IMR-90 (cell line): Measurements from ENCODE around the gene GATA2. TPM values are rescaled to one million over a fixed set of nuclear protein-coding genes. Genes with fewer than 3 reads are reported as not detected.

Experiments
- ATAC-seq: fragments of 200-7000 bp; cut with Tn5 transposase; 2 replicates; pipeline ENCODE4 v1.9.1; 2020; ENCODE audit warnings: low read depth, mild to moderate bottlenecking, moderate library complexity
- BruUV-seq: library from RNA; stranded (reverse); fragments of 400-500 nt; replicated peaks from 2 replicates; lab custom pipeline; 2021; lab: Mats Ljungman, UMichigan
- CTCF ChIA-PET: fragments of 300-600 bp; formaldehyde crosslinking; extraction: SDS; loops from one replicate; lab custom pipeline; 2021; ENCODE audit warnings: antibody characterized with exemption; lab: Yijun Ruan, JAX
- POLR2A ChIA-PET: fragments of 300-600 bp; sonication (Branson Sonifier 250); formaldehyde crosslinking; loops from one replicate; lab custom pipeline; 2022; ENCODE audit warnings: antibody characterized with exemption; ENCODE audit not compliant: unreplicated experiment; lab: Charles Lee
- DNase-seq: peaks from one replicate; pipeline ENCODE4 v3.0.0; 2013
- H2AFZ ChIP-seq: replicated peaks from 2 replicates; pipeline ENCODE3; 2013; ENCODE audit warnings: low read length, mild to moderate bottlenecking; ENCODE audit not compliant: poor library complexity
- H2AK5ac ChIP-seq: 2 replicates; pipeline ENCODE4 v1.6.1; 2013; ENCODE audit warnings: low read depth, low read length, inconsistent platforms
- H2AK9ac ChIP-seq: replicated peaks from 2 replicates; pipeline ENCODE3; 2013; ENCODE audit warnings: mild to moderate bottlenecking, low read depth, low read length, moderate library complexity; ENCODE audit not compliant: poor library complexity
- H2BK120ac ChIP-seq: 2 replicates; pipeline ENCODE4 v1.6.1; 2013; ENCODE audit warnings: low read depth, low read length, inconsistent platforms
- H2BK15ac ChIP-seq: 3 replicates; pipeline ENCODE4 v1.6.1; 2013; ENCODE audit warnings: low read depth, low read length, inconsistent platforms
- H2BK20ac ChIP-seq: 2 replicates; pipeline ENCODE4 v1.6.1; 2013; ENCODE audit warnings: low read depth, mild to moderate bottlenecking, inconsistent platforms, low read length, moderate library complexity
- H2BK5ac ChIP-seq: 2 replicates; pipeline ENCODE4 v1.6.1; 2013; ENCODE audit warnings: mild to moderate bottlenecking, low read depth, low read length, inconsistent platforms; ENCODE audit not compliant: poor library complexity, severe bottlenecking
- H3K14ac ChIP-seq: replicated peaks from 2 replicates; pipeline ENCODE4 v1.6.1; 2013; ENCODE audit warnings: low read depth, low read length, inconsistent platforms
- H3K18ac ChIP-seq: 2 replicates; pipeline ENCODE4 v1.6.1; 2013; ENCODE audit warnings: low read depth, low read length, control low read depth
- H3K23ac ChIP-seq: 2 replicates; pipeline ENCODE4 v1.6.1; 2013; ENCODE audit warnings: low read depth, low read length, inconsistent platforms
- H3K27ac ChIP-seq: 2 replicates; pipeline ENCODE4 v1.5.1; 2013; ENCODE audit warnings: mild to moderate bottlenecking, control low read depth, low read length; ENCODE audit not compliant: insufficient read depth
- H3K27me3 ChIP-seq: 2 replicates; pipeline ENCODE4 v1.6.1; 2013; ENCODE audit warnings: low read length; ENCODE audit not compliant: control insufficient read depth, insufficient read depth
- H3K36me3 ChIP-seq: 2 replicates; pipeline ENCODE4 v1.6.1; 2013; ENCODE audit warnings: low read length, mixed read lengths; ENCODE audit not compliant: control insufficient read depth, insufficient read depth
- H3K4ac ChIP-seq: 2 replicates; pipeline ENCODE4 v1.6.1; 2013; ENCODE audit warnings: low read depth, low read length, inconsistent platforms
- H3K4me1 ChIP-seq: 2 replicates; pipeline ENCODE4 v1.6.1; 2013; ENCODE audit warnings: low read length, mixed read lengths; ENCODE audit not compliant: control insufficient read depth, insufficient read depth
- H3K4me2 ChIP-seq: 2 replicates; pipeline ENCODE4 v1.6.1; 2013; ENCODE audit warnings: low read depth, mild to moderate bottlenecking, control low read depth, low read length, moderate library complexity
- H3K4me3 ChIP-seq: 2 replicates; pipeline ENCODE4 v1.5.1; 2013; ENCODE audit warnings: low read depth, mild to moderate bottlenecking, control low read depth, low read length, moderate library complexity; ENCODE audit not compliant: insufficient read depth
- H3K56ac ChIP-seq: 2 replicates; pipeline ENCODE4 v1.6.1; 2013; ENCODE audit warnings: low read length, inconsistent platforms; ENCODE audit not compliant: insufficient read depth; ENCODE audit errors: extremely low read depth
- H3K79me1 ChIP-seq, 2 experiments: 2 replicates each; pipeline ENCODE4 v1.6.1; 2013; ENCODE audit warnings: low read length in 2 of 2, inconsistent platforms in 1 of 2, low read depth in 1 of 2
- H3K9ac ChIP-seq: 2 replicates; pipeline ENCODE4 v1.6.1; 2013; ENCODE audit warnings: low read depth, low read length, control low read depth
- H3K9me1 ChIP-seq: 2 replicates; pipeline ENCODE4 v1.6.1; 2013; ENCODE audit warnings: low read length, inconsistent platforms; ENCODE audit not compliant: insufficient read depth
- H3K9me3 ChIP-seq: 2 replicates; pipeline ENCODE4 v1.6.1; 2013; ENCODE audit warnings: low read length; ENCODE audit not compliant: control insufficient read depth, insufficient read depth
- H4K20me1 ChIP-seq: 2 replicates; pipeline ENCODE4 v1.6.1; 2013; ENCODE audit warnings: low read length, inconsistent platforms; ENCODE audit not compliant: insufficient read depth
- H4K5ac ChIP-seq: 2 replicates; pipeline ENCODE4 v1.6.1; 2013; ENCODE audit warnings: mild to moderate bottlenecking, low read depth, low read length, control low read depth
- H4K8ac ChIP-seq, 2 experiments: 2 replicates each; pipeline ENCODE4 v1.6.1; 2013; ENCODE audit warnings: low read depth in 2 of 2, low read length in 2 of 2, control low read depth in 1 of 2, inconsistent platforms in 1 of 2
- H4K91ac ChIP-seq: 2 replicates; pipeline ENCODE4 v1.6.1; 2013; ENCODE audit warnings: low read depth, low read length, inconsistent platforms; ENCODE audit not compliant: insufficient read depth
- SMC3 ChIP-seq: fragments of 150-350 bp; IDR thresholded peaks from 2 replicates; pipeline ENCODE4 v1.6.1; 2016; ENCODE audit warnings: low read depth, mild to moderate bottlenecking, antibody characterized with exemption, low read length, moderate library complexity
- WGBS, 2 experiments: methylation state at CpG; one replicate each; pipeline versions ENCODE4 v1.1.5 to v1.1.7; 2013; ENCODE audit warnings: missing lambda C conversion rate in 2 of 2; ENCODE audit not compliant: insufficient read length in 1 of 2; ENCODE audit errors: extremely low coverage in 2 of 2; 5-methylcytosine and 5-hydroxymethylcytosine counted together
- dilution Hi-C: fragments of 300-500 bp; cut with HindIII; formaldehyde crosslinking; loops from one replicate; pipeline ENCODE4 v1.14.3; 2018; ENCODE audit warnings: low sequenced_read_pairs; ENCODE audit not compliant: unreplicated experiment
- in situ Hi-C: fragments of 300-500 bp; cut with MboI; formaldehyde crosslinking; loops from 3 replicates; pipeline ENCODE4 v1.14.3; 2019; ENCODE audit warnings: low sequenced_read_pairs, inconsistent platforms, mixed read lengths
- intact Hi-C: fragments of 100-400 bp; cut with micrococcal nuclease; formaldehyde crosslinking; loops from 2 replicates; pipeline ENCODE4 v1.10.0; 2022
- polyA plus RNA-seq, 3 experiments: library from polyadenylated mRNA; depleted of rRNA; stranded (reverse); fragments of >200 nt; gene quantifications; 2 replicates each; pipeline ENCODE4 v1.2.3, GENCODE V29; 2012; ENCODE audit warnings: low replicate concordance in 1 of 3
- total RNA-seq: library from RNA; depleted of rRNA; stranded (reverse); fragments of >200 nt; gene quantifications from 2 replicates; pipeline ENCODE4 v1.2.3, GENCODE V29; 2012

Gene GATA2
- total and polyA plus RNA-seq, 2 of the 4 experiments (the other 2 are of a cell fraction) = 2.2 to 13.5 TPM

GRCh38 chr3:128488636-128488990 is 4.4 kb downstream of the GATA2 start:
- no peak overlapping the region for H3K23ac ChIP-seq
- no peak for ATAC-seq
- peaks cover 34% of the 10 kb centered on the region; the same call in 1 of the 2 replicates for H3K27me3 ChIP-seq
- H2AFZ ChIP-seq = peak overlapping the region; percentile 93
- TF ChIP-seq SMC3 = no peak
- dilution Hi-C loops (no loop called here), intact Hi-C loops (loop anchor here (2.0 kb wide), 1 partner anchor 98 kb away; no protein-coding TSS in a partner anchor), in situ Hi-C loops (loop anchor here (5.0 to 10.0 kb wide), 2 partner anchors 316 to 394 kb away; no protein-coding TSS in a partner anchor)
- no peak overlapping the region; the same call in 1 of the 2 replicates for H2BK120ac ChIP-seq
- no TSS peak for BruUV-seq
- no peak overlapping the region for H3K18ac ChIP-seq
- peaks cover 5 to 34% of the 10 kb centered on the region in 2 experiments; a peak in 3 of 4 replicates for H3K79me1 ChIP-seq
- 10% methylated on average over 4 of the region's 21 CpGs; no CpG with 5 or more reads in 1 of the 2 experiments for WGBS, 2 experiments
- H4K5ac ChIP-seq = peak overlapping the region; percentile 30; the same call in 1 of the 2 replicates
- no peaks in the 10 kb centered on the region for H3K9me3 ChIP-seq
- DNase-seq = no peak
- peaks cover 17% of the 10 kb centered on the region for H3K4me1 ChIP-seq
- H3K56ac ChIP-seq = no peak overlapping the region
- H3K14ac ChIP-seq = no peak overlapping the region
- H4K8ac ChIP-seq = peak overlapping the region; percentile 52 to 87; a peak in 3 of 4 replicates
- peak overlapping the region; percentile 50; the same call in 1 of the 2 replicates for H2AK5ac ChIP-seq
- peak overlapping the region; percentile 55 for H2AK9ac ChIP-seq
- H2BK20ac ChIP-seq = no peak overlapping the region; the same call in 1 of the 2 replicates
- H3K9me1 ChIP-seq = no peaks in the 10 kb centered on the region
- H3K4me2 ChIP-seq = peak overlapping the region; percentile 84; the same call in 1 of the 2 replicates
- peak overlapping the region; percentile 80 for H3K4ac ChIP-seq
- H3K4me3 ChIP-seq = no peak overlapping the region; the same call in 1 of the 2 replicates
- peak overlapping the region; percentile 43 for H2BK5ac ChIP-seq
- H3K27ac ChIP-seq = peak overlapping the region; percentile 34
- H2BK15ac ChIP-seq = no peak overlapping the region
- no peak overlapping the region for H3K9ac ChIP-seq
- H4K20me1 ChIP-seq = peaks cover 7% of the 10 kb centered on the region; the same call in 1 of the 2 replicates
- peaks cover 6% of the 10 kb centered on the region for H3K36me3 ChIP-seq
- peak overlapping the region; percentile 75 for H4K91ac ChIP-seq
- ChIA-PET POLR2A (no interaction called here), CTCF (no interaction called here)
